ENCODE measurements around the gene C5orf58.
A peak's percentile ranks its signal among the peaks of the same experiment; 100 is the strongest.

C5orf58 gene

GRCh38 chr5:170278611-170279458 lies 46.0 kb downstream of the C5orf58 start:
- CTCF ChIA-PET = interaction anchor here (0.8 to 24.6 kb wide), 10 partner anchors 7 to 83 kb away, joined by 3 to 430 read pairs (median 6); partner anchors contain the start of gene LCP2

DNA sequence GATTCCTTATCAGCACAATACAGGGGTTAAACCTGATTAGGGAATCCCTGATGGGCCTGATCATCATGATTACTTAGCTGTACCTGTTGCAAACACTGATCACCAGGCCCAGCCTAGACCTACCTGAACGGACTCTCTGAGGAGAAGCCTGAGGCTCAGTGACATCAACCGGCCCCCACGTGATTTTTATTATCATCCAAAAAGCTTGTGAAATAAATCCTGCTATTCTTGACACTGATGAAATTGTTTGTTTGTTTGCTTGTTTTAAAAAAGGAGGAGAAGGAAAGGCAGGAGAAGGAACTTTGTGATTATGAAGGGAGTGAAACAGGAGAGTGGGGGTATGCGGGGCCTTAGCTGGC lies 46.7 kb downstream of the C5orf58 start:
- H3K27ac ChIP-seq (ENCODE audit: insufficient read depth in 1 of 2, low read depth in 1 of 2, low read length in 2 of 2, poor library complexity in 1 of 2, severe bottlenecking in 2 of 2) = peak overlapping the region; percentile 83
- H3K27me3 ChIP-seq (replicated peaks in 2 of 5; ENCODE audit: control insufficient read depth in 4 of 5, insufficient read depth in 5 of 5, low read length in 4 of 5) = no peaks in the 10 kb centered on the region

More at GRCh38 chr5:170278611-170279458, 46.0 kb downstream of the C5orf58 start:
- POLR2A ChIA-PET = interaction anchor here (0.6 to 2.7 kb wide), 8 partner anchors 10 to 55 kb away, joined by 3 to 18 read pairs (median 4); partner anchors contain the start of gene LCP2
- peaks cover 29 to 89% (median 82%) of the 10 kb centered on the region in 4 experiments for H3K4me1 ChIP-seq (ENCODE audit: control extremely low read depth in 1 of 4, control insufficient read depth in 4 of 4, insufficient read depth in 4 of 4, low read length in 3 of 4)
- H3K36me3 ChIP-seq (ENCODE audit: control insufficient read depth in 4 of 4, insufficient read depth in 4 of 4, low read length in 3 of 4) = peaks cover 6 to 59% (median 33%) of the 10 kb centered on the region in 4 experiments
- H3K27ac ChIP-seq (ENCODE audit: insufficient read depth in 1 of 2, low read depth in 1 of 2, low read length in 2 of 2, poor library complexity in 1 of 2, severe bottlenecking in 2 of 2) = peak overlapping the region; percentile 83
- WGBS (ENCODE audit: insufficient coverage) = 2% methylated on average over 7 of the region's 9 CpGs
- DNase-seq = peak; percentile 98 to 100 (median 99)
- no peaks in the 10 kb centered on the region for H3K9me3 ChIP-seq (ENCODE audit: control extremely low read depth in 1 of 5, control insufficient read depth in 4 of 5, insufficient read depth in 2 of 5, low read depth in 1 of 5, low read length in 4 of 5)
- H3K4me3 ChIP-seq (ENCODE audit: control insufficient read depth in 1 of 7, extremely low read depth in 1 of 7, insufficient read depth in 4 of 7, low read depth in 2 of 7, low read length in 6 of 7) = peak overlapping the region in 5 of 7 experiments; percentile 33 to 70 (median 53)
- H3K27me3 ChIP-seq (replicated peaks in 2 of 5; ENCODE audit: control insufficient read depth in 4 of 5, insufficient read depth in 5 of 5, low read length in 4 of 5) = no peaks in the 10 kb centered on the region

GRCh38 chr5:170280011-170280493 lies 47.3 kb downstream of the C5orf58 start:
- CTCF ChIA-PET = interaction anchor here (1.5 to 24.6 kb wide), 6 partner anchors 8 to 59 kb away, joined by 5 to 430 read pairs (median 8); partner anchors contain the start of gene LCP2
- H3K27ac ChIP-seq (ENCODE audit: insufficient read depth in 1 of 2, low read depth in 1 of 2, low read length in 2 of 2, poor library complexity in 1 of 2, severe bottlenecking in 2 of 2) = peak overlapping the region; percentile 83
- 81% methylated on average over 5 of the region's 6 CpGs for WGBS (ENCODE audit: insufficient coverage)

More for the DNA sequence above, 46.7 kb downstream of the C5orf58 start:
- ChIA-PET CTCF (interaction anchor here (0.9 to 24.6 kb wide), 9 partner anchors 7 to 83 kb away, joined by 3 to 430 read pairs (median 6); partner anchors contain the start of gene LCP2), POLR2A (interaction anchor here (1.2 to 2.7 kb wide), 5 partner anchors 11 to 52 kb away, joined by 3 to 18 read pairs (median 6); partner anchors contain the start of gene LCP2)
- Histone ChIP-seq H3K36me3 (ENCODE audit: control insufficient read depth in 4 of 4, insufficient read depth in 4 of 4, low read length in 3 of 4) (peaks cover 6 to 57% (median 30%) of the 10 kb centered on the region in 4 experiments), H3K9me3 (ENCODE audit: control extremely low read depth in 1 of 5, control insufficient read depth in 4 of 5, insufficient read depth in 2 of 5, low read depth in 1 of 5, low read length in 4 of 5) (no peaks in the 10 kb centered on the region), H3K4me3 (ENCODE audit: control insufficient read depth in 1 of 7, extremely low read depth in 1 of 7, insufficient read depth in 4 of 7, low read depth in 2 of 7, low read length in 6 of 7) (peak overlapping the region in 4 of 7 experiments; percentile 43 to 70 (median 54)), H3K4me1 (ENCODE audit: control extremely low read depth in 1 of 4, control insufficient read depth in 4 of 4, insufficient read depth in 4 of 4, low read length in 3 of 4) (peaks cover 29 to 87% (median 79%) of the 10 kb centered on the region in 4 experiments)
- DNase-seq = no peak
- WGBS (ENCODE audit: insufficient coverage) = 20% methylated on average over 1 of the region's 4 CpGs

DNA sequence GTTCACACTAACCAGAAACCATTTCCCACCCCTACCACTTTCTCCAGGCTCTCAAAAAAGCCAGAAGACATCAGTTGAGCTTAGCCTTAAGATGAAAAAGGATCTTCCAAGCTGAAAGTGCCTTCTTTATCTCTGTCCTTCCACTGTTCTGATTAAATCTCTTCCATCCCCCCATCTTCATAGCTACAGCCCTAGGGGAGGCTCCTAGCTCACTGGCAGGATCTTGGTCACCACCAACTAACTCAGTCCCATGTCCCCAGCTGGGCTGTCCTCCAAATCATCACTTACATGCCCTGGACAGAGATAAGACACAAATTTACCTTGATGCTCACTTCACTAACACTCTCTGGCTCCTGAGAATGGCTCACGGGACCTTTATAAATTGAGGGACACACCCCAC lies 50.5 kb downstream of the C5orf58 start:
- no peak for DNase-seq
- POLR2A ChIA-PET = interaction anchor here (1.1 kb wide), 1 partner anchor 9 kb away, joined by 4 read pairs; no protein-coding TSS in a partner anchor
- WGBS (ENCODE audit: insufficient coverage) = 90% methylated on average over 1 of the region's 1 CpG

More at GRCh38 chr5:170280011-170280493, 47.3 kb downstream of the C5orf58 start:
- peaks cover 29 to 85% (median 76%) of the 10 kb centered on the region in 4 experiments for H3K4me1 ChIP-seq (ENCODE audit: control extremely low read depth in 1 of 4, control insufficient read depth in 4 of 4, insufficient read depth in 4 of 4, low read length in 3 of 4)
- POLR2A ChIA-PET = interaction anchor here (1.2 to 2.7 kb wide), 4 partner anchors 12 to 51 kb away, joined by 3 to 18 read pairs (median 11); partner anchors contain the start of gene LCP2
- no peaks in the 10 kb centered on the region for H3K27me3 ChIP-seq (replicated peaks in 2 of 5; ENCODE audit: control insufficient read depth in 4 of 5, insufficient read depth in 5 of 5, low read length in 4 of 5)
- DNase-seq = no peak
- no peaks in the 10 kb centered on the region for H3K9me3 ChIP-seq (ENCODE audit: control extremely low read depth in 1 of 5, control insufficient read depth in 4 of 5, insufficient read depth in 2 of 5, low read depth in 1 of 5, low read length in 4 of 5)
- H3K36me3 ChIP-seq (ENCODE audit: control insufficient read depth in 4 of 4, insufficient read depth in 4 of 4, low read length in 3 of 4) = peaks cover 6 to 54% (median 27%) of the 10 kb centered on the region in 4 experiments
- H3K4me3 ChIP-seq (ENCODE audit: control insufficient read depth in 1 of 7, extremely low read depth in 1 of 7, insufficient read depth in 4 of 7, low read depth in 2 of 7, low read length in 6 of 7) = peak overlapping the region in 2 of 7 experiments; percentile 8 to 56

GRCh38 chr5:170284231-170284630 lies 51.4 kb downstream of the C5orf58 start:
- H3K27me3 ChIP-seq (replicated peaks in 2 of 5; ENCODE audit: control insufficient read depth in 4 of 5, insufficient read depth in 5 of 5, low read length in 4 of 5) = no peaks in the 10 kb centered on the region
- no peaks in the 10 kb centered on the region for H3K9me3 ChIP-seq (ENCODE audit: control extremely low read depth in 1 of 5, control insufficient read depth in 4 of 5, insufficient read depth in 2 of 5, low read depth in 1 of 5, low read length in 4 of 5)
- no peak for DNase-seq
- ChIA-PET CTCF (interaction anchor here (4.5 to 24.6 kb wide), 2 partner anchors 11 to 12 kb away, joined by 73 to 430 read pairs; partner anchors contain the start of gene LCP2), POLR2A (interaction anchor here (0.7 kb wide), 1 partner anchor 9 kb away, joined by 7 read pairs; no protein-coding TSS in a partner anchor)
- peaks cover 26 to 91% (median 64%) of the 10 kb centered on the region in 4 experiments for H3K4me1 ChIP-seq (ENCODE audit: control extremely low read depth in 1 of 4, control insufficient read depth in 4 of 4, insufficient read depth in 4 of 4, low read length in 3 of 4)
- peak overlapping the region in 1 of 2 experiments; percentile 15 for H3K27ac ChIP-seq (ENCODE audit: insufficient read depth in 1 of 2, low read depth in 1 of 2, low read length in 2 of 2, poor library complexity in 1 of 2, severe bottlenecking in 2 of 2)
- no peak overlapping the region for H3K4me3 ChIP-seq (ENCODE audit: control insufficient read depth in 1 of 7, extremely low read depth in 1 of 7, insufficient read depth in 4 of 7, low read depth in 2 of 7, low read length in 6 of 7)
- 100% methylated on average over 1 of the region's 2 CpGs for WGBS (ENCODE audit: insufficient coverage)
- H3K36me3 ChIP-seq (ENCODE audit: control insufficient read depth in 4 of 4, insufficient read depth in 4 of 4, low read length in 3 of 4) = peaks cover 10 to 80% (median 55%) of the 10 kb centered on the region in 4 experiments

More for the DNA sequence above, 50.5 kb downstream of the C5orf58 start:
- CTCF ChIA-PET = interaction anchor here (0.8 to 24.6 kb wide), 10 partner anchors 11 to 64 kb away, joined by 3 to 430 read pairs (median 4); partner anchors contain the start of gene LCP2
- H3K4me3 ChIP-seq (ENCODE audit: control insufficient read depth in 1 of 7, extremely low read depth in 1 of 7, insufficient read depth in 4 of 7, low read depth in 2 of 7, low read length in 6 of 7) = no peak overlapping the region
- H3K27ac ChIP-seq (ENCODE audit: insufficient read depth in 1 of 2, low read depth in 1 of 2, low read length in 2 of 2, poor library complexity in 1 of 2, severe bottlenecking in 2 of 2) = peak overlapping the region; percentile 15 to 73
- H3K36me3 ChIP-seq (ENCODE audit: control insufficient read depth in 4 of 4, insufficient read depth in 4 of 4, low read length in 3 of 4) = peaks cover 8 to 71% (median 46%) of the 10 kb centered on the region in 4 experiments
- H3K9me3 ChIP-seq (ENCODE audit: control extremely low read depth in 1 of 5, control insufficient read depth in 4 of 5, insufficient read depth in 2 of 5, low read depth in 1 of 5, low read length in 4 of 5) = no peaks in the 10 kb centered on the region
- H3K4me1 ChIP-seq (ENCODE audit: control extremely low read depth in 1 of 4, control insufficient read depth in 4 of 4, insufficient read depth in 4 of 4, low read length in 3 of 4) = peaks cover 26 to 87% (median 66%) of the 10 kb centered on the region in 4 experiments
- no peaks in the 10 kb centered on the region for H3K27me3 ChIP-seq (replicated peaks in 2 of 5; ENCODE audit: control insufficient read depth in 4 of 5, insufficient read depth in 5 of 5, low read length in 4 of 5)

DNA sequence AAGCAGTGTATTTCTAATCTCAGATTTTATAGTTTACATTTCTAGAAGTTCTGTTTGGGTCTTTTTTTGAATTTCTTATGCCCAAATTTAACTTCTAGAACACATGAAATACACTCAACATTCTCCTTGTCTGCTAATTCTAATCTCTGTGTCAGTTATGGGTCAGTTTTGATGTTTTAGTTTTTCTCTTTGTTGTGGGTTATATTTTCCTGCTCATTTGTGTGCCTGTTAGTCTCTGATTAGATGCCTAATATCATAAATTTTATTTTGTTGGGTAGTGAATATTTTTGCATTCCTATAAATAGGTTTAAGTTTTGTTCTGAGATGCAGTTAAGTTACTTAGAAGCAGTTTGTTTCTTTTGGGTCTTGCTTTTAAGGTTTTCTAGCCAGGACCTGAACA lies 52.4 kb downstream of the C5orf58 start:
- CTCF ChIA-PET = interaction anchor here (4.5 to 24.6 kb wide), 2 partner anchors 10 to 13 kb away, joined by 73 to 430 read pairs; partner anchors contain the start of gene LCP2
- Histone ChIP-seq H3K27ac (ENCODE audit: insufficient read depth in 1 of 2, low read depth in 1 of 2, low read length in 2 of 2, poor library complexity in 1 of 2, severe bottlenecking in 2 of 2) (peak overlapping the region; percentile 26 to 39), H3K27me3 (replicated peaks in 2 of 5; ENCODE audit: control insufficient read depth in 4 of 5, insufficient read depth in 5 of 5, low read length in 4 of 5) (no peaks in the 10 kb centered on the region), H3K4me1 (ENCODE audit: control extremely low read depth in 1 of 4, control insufficient read depth in 4 of 4, insufficient read depth in 4 of 4, low read length in 3 of 4) (peaks cover 19 to 88% (median 58%) of the 10 kb centered on the region in 4 experiments), H3K9me3 (ENCODE audit: control extremely low read depth in 1 of 5, control insufficient read depth in 4 of 5, insufficient read depth in 2 of 5, low read depth in 1 of 5, low read length in 4 of 5) (peaks cover 0 to 5% (median 2%) of the 10 kb centered on the region in 5 experiments), H3K36me3 (ENCODE audit: control insufficient read depth in 4 of 4, insufficient read depth in 4 of 4, low read length in 3 of 4) (peaks cover 16 to 82% (median 62%) of the 10 kb centered on the region in 4 experiments), H3K4me3 (ENCODE audit: control insufficient read depth in 1 of 7, extremely low read depth in 1 of 7, insufficient read depth in 4 of 7, low read depth in 2 of 7, low read length in 6 of 7) (no peak overlapping the region)
- peak in 1 of 3 donors; percentile 61 for DNase-seq
- POLR2A ChIA-PET = no interaction called here
